Neural cell (in vitro differentiated cells): ENCODE results near the gene HDAC4. TPM values are rescaled to one million over a fixed set of nuclear protein-coding genes. Genes with fewer than 3 reads are reported as not detected.

Experiments
- H2AFZ ChIP-seq: fragments of 200-600, 300-800 bp; sonication (generic), shearing (Covaris generic); 2 replicates; pipeline ENCODE4 v1.6.0; 2014; ENCODE audit warnings: low read depth, mild to moderate bottlenecking, antibody characterized with exemption, low read length, moderate library complexity
- H3F3A ChIP-seq: fragments of 200-600 bp; shearing (Covaris generic); 2 replicates; pipeline ENCODE4 v1.6.1; 2016; ENCODE audit warnings: mild to moderate bottlenecking, moderate library complexity, mixed read lengths, antibody characterized with exemption, low read length; ENCODE audit not compliant: insufficient read depth, poor library complexity, severe bottlenecking
- H3K27ac ChIP-seq: fragments of 200-600, 300-800 bp; sonication (generic), shearing (Covaris generic); 2 replicates; pipeline ENCODE4 v1.5.1; 2014; ENCODE audit warnings: mild to moderate bottlenecking, low read length, moderate library complexity
- H3K27me3 ChIP-seq: fragments of 300-800, 200-600 bp; sonication (generic), shearing (Covaris generic); 2 replicates; pipeline ENCODE4 v1.6.0; 2014; ENCODE audit warnings: mild to moderate bottlenecking, low read depth, low read length, moderate library complexity; ENCODE audit not compliant: insufficient read depth
- H3K36me3 ChIP-seq: fragments of 300-800, 200-600 bp; sonication (generic), shearing (Covaris generic); 2 replicates; pipeline ENCODE4 v1.5.1; 2014; ENCODE audit warnings: mild to moderate bottlenecking, antibody characterized with exemption, low read length, moderate library complexity; ENCODE audit not compliant: insufficient read depth
- H3K4me2 ChIP-seq: fragments of 300-800, 200-600 bp; sonication (generic), shearing (Covaris generic); 2 replicates; pipeline ENCODE4 v1.6.0; 2014; ENCODE audit warnings: mild to moderate bottlenecking, low read length
- H3K4me3 ChIP-seq: fragments of 300-800, 200-600 bp; sonication (generic), shearing (Covaris generic); 2 replicates; pipeline ENCODE4 v1.5.1; 2014; ENCODE audit warnings: mild to moderate bottlenecking, low read length, moderate library complexity
- H3K79me2 ChIP-seq: fragments of 200-600 bp; shearing (Covaris generic); replicated peaks from 2 replicates; pipeline ENCODE4 v1.6.0; 2014; ENCODE audit warnings: mild to moderate bottlenecking, low read length, moderate library complexity; ENCODE audit not compliant: insufficient read depth
- H3K9ac ChIP-seq: fragments of 300-800, 200-600 bp; sonication (generic), shearing (Covaris generic); 2 replicates; pipeline ENCODE4 v1.6.1; 2016; ENCODE audit warnings: mild to moderate bottlenecking, low read length, mixed read lengths
- H3K9me2 ChIP-seq: fragments of 200-600 bp; shearing (Covaris generic); 2 replicates; pipeline ENCODE4 v1.6.1; 2016; ENCODE audit warnings: mild to moderate bottlenecking, low read length, mixed read lengths; ENCODE audit not compliant: insufficient read depth
- H3K9me3 ChIP-seq: fragments of 200-600, 300-800 bp; sonication (generic), shearing (Covaris generic); 2 replicates; pipeline ENCODE4 v1.6.1; 2016; ENCODE audit warnings: mild to moderate bottlenecking, mixed run types, low read length, moderate library complexity, mixed read lengths
- H4K20me1 ChIP-seq: fragments of 200-600 bp; shearing (Covaris generic); 2 replicates; pipeline ENCODE4 v1.6.1; 2016; ENCODE audit warnings: mild to moderate bottlenecking, mixed run types; ENCODE audit not compliant: insufficient read depth
- EP300 ChIP-seq: fragments of 450-650 bp; conservative IDR thresholded peaks from 2 replicates; pipeline ENCODE4 v1.6.1; 2014; ENCODE audit warnings: antibody characterized with exemption, mild to moderate bottlenecking, moderate library complexity; ENCODE audit not compliant: poor library complexity, severe bottlenecking
- EZH2 ChIP-seq: fragments of 200-600, 300-800 bp; shearing (Covaris generic), sonication (generic); IDR thresholded peaks from 2 replicates; pipeline ENCODE4 v1.6.1; 2014; ENCODE audit warnings: antibody characterized with exemption, low read length, borderline replicate concordance, mild to moderate bottlenecking; ENCODE audit not compliant: insufficient read depth, poor library complexity, severe bottlenecking
- MXI1 ChIP-seq: fragments of 450-650 bp; conservative IDR thresholded peaks from 2 replicates; pipeline ENCODE4 v1.6.1; 2014; ENCODE audit warnings: antibody characterized with exemption, mild to moderate bottlenecking; ENCODE audit not compliant: poor library complexity, severe bottlenecking
- POLR2AphosphoS5 ChIP-seq: IDR thresholded peaks from 2 replicates; pipeline ENCODE4 v1.6.1; 2012
- RAD21 ChIP-seq: fragments of 450-650 bp; conservative IDR thresholded peaks from 2 replicates; pipeline ENCODE4 v1.6.1; 2014; ENCODE audit warnings: antibody characterized with exemption, mild to moderate bottlenecking, moderate library complexity
- SMC3 ChIP-seq: fragments of 450-650 bp; conservative IDR thresholded peaks from 2 replicates; pipeline ENCODE4 v1.6.1; 2014; ENCODE audit warnings: antibody characterized with exemption, mild to moderate bottlenecking, moderate library complexity; ENCODE audit not compliant: poor library complexity
- TAF1 ChIP-seq: IDR thresholded peaks from 2 replicates; pipeline ENCODE4 v1.6.1; 2012; ENCODE audit warnings: low read depth
- polyA plus RNA-seq: library from polyadenylated mRNA; depleted of rRNA; stranded (reverse); fragments of >200 nt; gene quantifications from 2 replicates; pipeline ENCODE4 v1.2.3, GENCODE V29; 2014
- TF ChIP-seq, protein P1 (sequence below): IDR thresholded peaks from 2 replicates; pipeline ENCODE4 v1.6.1; 2012; ENCODE audit warnings: borderline replicate concordance
- TF ChIP-seq, protein P2 (sequence below): fragments of 450-650 bp; IDR thresholded peaks from 2 replicates; pipeline ENCODE4 v1.5.1; 2014; ENCODE audit warnings: antibody characterized with exemption, mild to moderate bottlenecking, moderate library complexity; ENCODE audit not compliant: poor library complexity, severe bottlenecking

HDAC4 gene
- polyA plus RNA-seq, 1 donor from 2014 or later: 3.4 TPM

DNA sequence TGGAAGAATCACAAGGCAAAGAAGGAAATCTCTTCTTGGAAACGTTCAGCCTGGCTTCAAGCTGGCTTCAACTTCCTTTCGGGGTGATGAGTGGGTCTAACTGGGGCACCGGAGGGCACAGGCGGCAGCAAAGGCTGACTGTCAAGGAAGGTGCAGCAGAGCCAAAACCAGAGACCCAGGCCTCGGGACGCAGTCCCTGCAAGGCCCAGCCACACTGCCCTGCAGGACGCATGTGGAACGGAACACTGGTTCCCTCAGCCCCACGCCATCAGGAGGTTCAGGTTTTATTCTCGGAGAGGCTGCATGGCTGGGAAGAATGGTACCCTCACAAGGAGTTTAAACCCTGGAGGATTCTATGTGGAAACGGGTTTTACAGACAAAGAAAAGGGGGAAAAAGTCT is 165.5 kb downstream of the HDAC4 start:
- TF ChIP-seq SMC3: no peak
- TF ChIP-seq RAD21: no peak
- no peak for TF ChIP-seq MXI1
- no peak for TF ChIP-seq POLR2AphosphoS5
- TF ChIP-seq EZH2: no peak
- TF ChIP-seq EP300: no peak
- TF ChIP-seq, protein P1, sequence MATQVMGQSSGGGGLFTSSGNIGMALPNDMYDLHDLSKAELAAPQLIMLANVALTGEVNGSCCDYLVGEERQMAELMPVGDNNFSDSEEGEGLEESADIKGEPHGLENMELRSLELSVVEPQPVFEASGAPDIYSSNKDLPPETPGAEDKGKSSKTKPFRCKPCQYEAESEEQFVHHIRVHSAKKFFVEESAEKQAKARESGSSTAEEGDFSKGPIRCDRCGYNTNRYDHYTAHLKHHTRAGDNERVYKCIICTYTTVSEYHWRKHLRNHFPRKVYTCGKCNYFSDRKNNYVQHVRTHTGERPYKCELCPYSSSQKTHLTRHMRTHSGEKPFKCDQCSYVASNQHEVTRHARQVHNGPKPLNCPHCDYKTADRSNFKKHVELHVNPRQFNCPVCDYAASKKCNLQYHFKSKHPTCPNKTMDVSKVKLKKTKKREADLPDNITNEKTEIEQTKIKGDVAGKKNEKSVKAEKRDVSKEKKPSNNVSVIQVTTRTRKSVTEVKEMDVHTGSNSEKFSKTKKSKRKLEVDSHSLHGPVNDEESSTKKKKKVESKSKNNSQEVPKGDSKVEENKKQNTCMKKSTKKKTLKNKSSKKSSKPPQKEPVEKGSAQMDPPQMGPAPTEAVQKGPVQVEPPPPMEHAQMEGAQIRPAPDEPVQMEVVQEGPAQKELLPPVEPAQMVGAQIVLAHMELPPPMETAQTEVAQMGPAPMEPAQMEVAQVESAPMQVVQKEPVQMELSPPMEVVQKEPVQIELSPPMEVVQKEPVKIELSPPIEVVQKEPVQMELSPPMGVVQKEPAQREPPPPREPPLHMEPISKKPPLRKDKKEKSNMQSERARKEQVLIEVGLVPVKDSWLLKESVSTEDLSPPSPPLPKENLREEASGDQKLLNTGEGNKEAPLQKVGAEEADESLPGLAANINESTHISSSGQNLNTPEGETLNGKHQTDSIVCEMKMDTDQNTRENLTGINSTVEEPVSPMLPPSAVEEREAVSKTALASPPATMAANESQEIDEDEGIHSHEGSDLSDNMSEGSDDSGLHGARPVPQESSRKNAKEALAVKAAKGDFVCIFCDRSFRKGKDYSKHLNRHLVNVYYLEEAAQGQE: no peak
- no peak for TF ChIP-seq TAF1
- TF ChIP-seq, protein P2, sequence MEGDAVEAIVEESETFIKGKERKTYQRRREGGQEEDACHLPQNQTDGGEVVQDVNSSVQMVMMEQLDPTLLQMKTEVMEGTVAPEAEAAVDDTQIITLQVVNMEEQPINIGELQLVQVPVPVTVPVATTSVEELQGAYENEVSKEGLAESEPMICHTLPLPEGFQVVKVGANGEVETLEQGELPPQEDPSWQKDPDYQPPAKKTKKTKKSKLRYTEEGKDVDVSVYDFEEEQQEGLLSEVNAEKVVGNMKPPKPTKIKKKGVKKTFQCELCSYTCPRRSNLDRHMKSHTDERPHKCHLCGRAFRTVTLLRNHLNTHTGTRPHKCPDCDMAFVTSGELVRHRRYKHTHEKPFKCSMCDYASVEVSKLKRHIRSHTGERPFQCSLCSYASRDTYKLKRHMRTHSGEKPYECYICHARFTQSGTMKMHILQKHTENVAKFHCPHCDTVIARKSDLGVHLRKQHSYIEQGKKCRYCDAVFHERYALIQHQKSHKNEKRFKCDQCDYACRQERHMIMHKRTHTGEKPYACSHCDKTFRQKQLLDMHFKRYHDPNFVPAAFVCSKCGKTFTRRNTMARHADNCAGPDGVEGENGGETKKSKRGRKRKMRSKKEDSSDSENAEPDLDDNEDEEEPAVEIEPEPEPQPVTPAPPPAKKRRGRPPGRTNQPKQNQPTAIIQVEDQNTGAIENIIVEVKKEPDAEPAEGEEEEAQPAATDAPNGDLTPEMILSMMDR: no peak
- no peaks in the 10 kb centered on the region for H3K79me2 ChIP-seq
- H3K27me3 ChIP-seq: no peaks in the 10 kb centered on the region
- H3K4me2 ChIP-seq: no peak overlapping the region
- H3K9ac ChIP-seq: no peak overlapping the region
- no peaks in the 10 kb centered on the region for H4K20me1 ChIP-seq
- H2AFZ ChIP-seq: no peak overlapping the region
- H3K9me2 ChIP-seq: no peaks in the 10 kb centered on the region
- no peaks in the 10 kb centered on the region for H3F3A ChIP-seq
- H3K36me3 ChIP-seq: no peaks in the 10 kb centered on the region
- no peaks in the 10 kb centered on the region for H3K9me3 ChIP-seq
- no peak overlapping the region for H3K27ac ChIP-seq
- no peak overlapping the region for H3K4me3 ChIP-seq

DNA sequence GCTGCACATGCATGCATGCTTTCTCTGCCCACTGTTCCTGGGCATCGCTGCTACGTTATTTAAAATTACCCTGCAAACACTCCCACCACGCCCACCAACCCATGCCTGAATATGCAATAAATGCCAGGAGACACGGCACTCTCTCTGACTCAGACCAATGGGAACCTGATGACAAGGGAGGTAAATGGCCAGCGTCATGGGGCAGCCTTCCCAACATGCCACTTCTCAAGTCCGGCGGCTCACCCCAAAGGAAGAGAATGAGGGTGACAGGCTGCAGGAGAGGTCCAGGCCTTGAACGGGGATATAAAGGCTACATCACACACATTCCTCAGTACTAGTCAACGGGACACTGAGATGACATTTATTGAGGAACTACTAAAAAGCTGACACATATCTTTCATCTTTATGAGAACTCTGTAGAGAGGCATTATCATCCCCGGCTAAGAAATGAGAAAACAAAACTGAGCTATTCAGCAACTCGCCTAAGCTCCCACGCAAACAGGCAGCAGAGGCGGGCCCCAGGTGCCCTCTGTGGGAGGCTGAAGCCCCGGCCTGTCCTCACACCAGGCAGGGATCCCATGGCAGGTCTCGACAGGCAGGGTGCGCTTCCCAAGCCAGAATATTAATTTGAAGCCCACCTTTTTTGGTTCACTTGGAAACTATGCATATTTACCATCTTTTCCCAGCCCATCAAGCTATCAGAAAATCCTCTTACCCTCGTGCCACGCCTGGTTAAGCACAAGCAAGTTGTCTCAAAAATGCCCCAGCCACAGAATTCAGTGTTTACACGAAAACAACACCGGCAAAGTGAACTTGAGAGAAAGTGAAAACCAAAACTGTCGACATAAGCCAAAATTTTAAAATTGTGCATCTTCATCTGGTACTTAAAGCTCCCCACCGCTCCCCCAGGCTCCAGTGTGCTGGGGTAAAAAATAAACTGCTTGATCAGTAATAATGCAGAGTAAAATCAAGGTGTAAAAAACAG is 166.3 kb downstream of the HDAC4 start:
- Histone ChIP-seq H3K27me3 (no peaks in the 10 kb centered on the region), H3K9ac (no peak overlapping the region), H3K9me3 (no peaks in the 10 kb centered on the region), H3K79me2 (no peaks in the 10 kb centered on the region), H3K27ac (no peak overlapping the region), H3K4me2 (no peak overlapping the region), H4K20me1 (no peaks in the 10 kb centered on the region), H2AFZ (no peak overlapping the region), H3K9me2 (no peaks in the 10 kb centered on the region), H3K36me3 (no peaks in the 10 kb centered on the region), H3K4me3 (no peak overlapping the region), H3F3A (no peaks in the 10 kb centered on the region)
- TF ChIP-seq, protein P2: no peak
- TF ChIP-seq TAF1 (no peak), RAD21 (no peak), EP300 (no peak), SMC3 (no peak)
- TF ChIP-seq, protein P1: no peak
